ENCODE measurements around the gene VDAC1.
A peak's percentile ranks its signal among the peaks of the same experiment; 100 is the strongest.
"Not testable (repeated sequence)": the region's sequence is repeated elsewhere in the genome, so short reads cannot be mapped to it uniquely, and the experiment has no call there.

The VDAC1 gene

GRCh38 chr5:134004626-134005416, at the start of gene VDAC1:
Gene VDAC1, minus strand, starts transcription at chr5:134004975. Its CDS starts 11,963 bp downstream, at chr5:133993012.
- peak; percentile 35 for DNase-seq

- no peak for DNase-seq
These were observed 49.1 kb upstream of the VDAC1 start for GRCh38 chr5:134053840-134054338.

GRCh38 chr5:134053314-134053839, 48.6 kb upstream of the VDAC1 start:
- DNase-seq: no peak

- DNase-seq: no peak
These were observed 46.5 kb upstream of the VDAC1 start for GRCh38 chr5:134051305-134051704.

- no peak for DNase-seq
These were observed 44.1 kb upstream of the VDAC1 start for GRCh38 chr5:134048864-134049263.

- DNase-seq: no peak
These were observed 42.9 kb upstream of the VDAC1 start for GRCh38 chr5:134047687-134048056.

- DNase-seq: no peak
These were observed 42.3 kb upstream of the VDAC1 start for GRCh38 chr5:134046801-134047686.

- no peak for DNase-seq
These were observed 41.6 kb upstream of the VDAC1 start for GRCh38 chr5:134046330-134046729.

GRCh38 chr5:134043793-134044792, 39.3 kb upstream of the VDAC1 start:
- DNase-seq: no peak

- DNase-seq: no peak
These were observed 37.0 kb upstream of the VDAC1 start for GRCh38 chr5:134041570-134042411.

GRCh38 chr5:134038138-134038537, 33.4 kb upstream of the VDAC1 start:
- DNase-seq: no peak

GRCh38 chr5:134037160-134037559, 32.4 kb upstream of the VDAC1 start:
- DNase-seq: no peak

- no peak for DNase-seq
These were observed 29.6 kb upstream of the VDAC1 start for GRCh38 chr5:134034326-134034725.

- not testable (repeated sequence) for DNase-seq
These were observed 25.7 kb upstream of the VDAC1 start for GRCh38 chr5:134030303-134030964.

- no peak for DNase-seq
These were observed 24.4 kb upstream of the VDAC1 start for GRCh38 chr5:134029156-134029555.

GRCh38 chr5:134028496-134028895, 23.7 kb upstream of the VDAC1 start:
- DNase-seq: no peak

- DNase-seq: no peak
These were observed 22.5 kb upstream of the VDAC1 start for GRCh38 chr5:134027288-134027615.

- DNase-seq: peak; percentile 50
These were observed 21.9 kb upstream of the VDAC1 start for GRCh38 chr5:134026521-134027287.

- DNase-seq: no peak
These were observed 21.0 kb upstream of the VDAC1 start for GRCh38 chr5:134025786-134026185.

- DNase-seq: no peak
These were observed 20.0 kb upstream of the VDAC1 start for GRCh38 chr5:134024811-134025210.

Data from NCI-H1694 (cell line).